Skeletal muscle tissue (tissue), 4 donors: ENCODE data around the gene RGS3. TPM values are rescaled to one million over a fixed set of nuclear protein-coding genes. Genes with fewer than 3 reads are reported as not detected.

Experiments used
- H3K27ac ChIP-seq: one replicate; pipeline ENCODE4 v1.7.0; 2013; ENCODE audit warnings: mild to moderate bottlenecking, low read depth, low read length, inconsistent platforms
- H3K27me3 ChIP-seq, 3 donors: one replicate each; pipeline ENCODE4 v1.7.0; 2013; ENCODE audit warnings: low read length in 3 of 3; ENCODE audit not compliant: control insufficient read depth in 3 of 3, insufficient read depth in 3 of 3
- H3K36me3 ChIP-seq, 3 donors: one replicate each; pipeline ENCODE4 v1.7.0; 2013; ENCODE audit warnings: low read length in 3 of 3; ENCODE audit not compliant: control insufficient read depth in 3 of 3, insufficient read depth in 3 of 3
- H3K4me1 ChIP-seq, 3 donors: one replicate each; pipeline ENCODE4 v1.7.0; 2013; ENCODE audit warnings: low read length in 3 of 3, mild to moderate bottlenecking in 3 of 3; ENCODE audit not compliant: control insufficient read depth in 3 of 3, insufficient read depth in 3 of 3
- H3K4me3 ChIP-seq, 3 donors: one replicate each; pipeline ENCODE4 v1.7.0; 2013; ENCODE audit warnings: low read length in 3 of 3
- H3K9ac ChIP-seq, 3 donors: one replicate each; pipeline ENCODE4 v1.7.0; 2013; ENCODE audit warnings: low read length in 3 of 3, mild to moderate bottlenecking in 3 of 3, moderate library complexity in 2 of 3, low read depth in 1 of 3
- H3K9me3 ChIP-seq, 3 donors: one replicate each; pipeline ENCODE4 v1.7.0; 2013; ENCODE audit warnings: low read length in 3 of 3; ENCODE audit not compliant: control insufficient read depth in 3 of 3
- total RNA-seq: library from RNA; depleted of rRNA; stranded (reverse); fragments of >200 nt; gene quantifications from one replicate; pipeline ENCODE4 v1.2.3, GENCODE V29; 2014
- donor health status: Osteomylitis.

Gene RGS3
- total RNA-seq, 1 donor from 2014 or later = 48.0 TPM

- peaks cover 29 to 48% (median 45%) of the 10 kb centered on the region in 3 donors for H3K4me1 ChIP-seq
- no peaks in the 10 kb centered on the region for H3K27me3 ChIP-seq
- H3K9ac ChIP-seq = peak overlapping the region in 1 of 3 donors; percentile 33
- no peak overlapping the region for H3K27ac ChIP-seq
- H3K36me3 ChIP-seq = peaks cover 6 to 43% (median 10%) of the 10 kb centered on the region in 3 donors
- H3K9me3 ChIP-seq = no peaks in the 10 kb centered on the region
- H3K4me3 ChIP-seq = no peak overlapping the region
These were observed 122.0 kb downstream of the RGS3 start for GRCh38 chr9:113585555-113585954.

- H3K9me3 ChIP-seq = no peaks in the 10 kb centered on the region
- H3K4me1 ChIP-seq = peaks cover 28 to 49% (median 44%) of the 10 kb centered on the region in 3 donors
- H3K4me3 ChIP-seq = no peak overlapping the region
- no peak overlapping the region for H3K27ac ChIP-seq
- peak overlapping the region in 2 of 3 donors; percentile 43 to 60 for H3K9ac ChIP-seq
- no peaks in the 10 kb centered on the region for H3K27me3 ChIP-seq
- H3K36me3 ChIP-seq = peaks cover 6 to 43% (median 10%) of the 10 kb centered on the region in 3 donors
These were observed 124.0 kb downstream of the RGS3 start for GRCh38 chr9:113587471-113588031.

GRCh38 chr9:113588242-113588810 is 124.8 kb downstream of the RGS3 start:
- H3K27me3 ChIP-seq = no peaks in the 10 kb centered on the region
- no peak overlapping the region for H3K4me3 ChIP-seq
- H3K27ac ChIP-seq = peak overlapping the region; percentile 38
- peaks cover 32 to 50% (median 44%) of the 10 kb centered on the region in 3 donors for H3K4me1 ChIP-seq
- peaks cover 6 to 41% (median 10%) of the 10 kb centered on the region in 3 donors for H3K36me3 ChIP-seq
- no peaks in the 10 kb centered on the region for H3K9me3 ChIP-seq
- peak overlapping the region in 1 of 3 donors; percentile 60 for H3K9ac ChIP-seq

- Histone ChIP-seq H3K9me3 (no peaks in the 10 kb centered on the region), H3K36me3 (peaks cover 2 to 35% (median 8%) of the 10 kb centered on the region in 3 donors), H3K4me3 (no peak overlapping the region), H3K4me1 (peaks cover 36 to 56% (median 50%) of the 10 kb centered on the region in 3 donors), H3K27ac (peak overlapping the region; percentile 54), H3K27me3 (no peaks in the 10 kb centered on the region), H3K9ac (peak overlapping the region in 2 of 3 donors; percentile 13 to 42)
These were observed 125.4 kb downstream of the RGS3 start for GRCh38 chr9:113588936-113589335.

GRCh38 chr9:113589407-113589806 is 125.9 kb downstream of the RGS3 start:
- Histone ChIP-seq H3K36me3 (peaks cover 0 to 33% (median 6%) of the 10 kb centered on the region in 3 donors), H3K27me3 (no peaks in the 10 kb centered on the region), H3K9me3 (no peaks in the 10 kb centered on the region), H3K4me3 (no peak overlapping the region), H3K4me1 (peaks cover 40 to 60% (median 55%) of the 10 kb centered on the region in 3 donors), H3K27ac (peak overlapping the region; percentile 54), H3K9ac (peak overlapping the region in 2 of 3 donors; percentile 13 to 42)

GRCh38 chr9:113589890-113590289 is 126.4 kb downstream of the RGS3 start:
- Histone ChIP-seq H3K4me1 (peaks cover 45 to 65% (median 60%) of the 10 kb centered on the region in 3 donors), H3K36me3 (peaks cover 2 to 33% (median 3%) of the 10 kb centered on the region in 3 donors), H3K9ac (peak overlapping the region in 1 of 3 donors; percentile 42), H3K27me3 (no peaks in the 10 kb centered on the region), H3K9me3 (no peaks in the 10 kb centered on the region), H3K27ac (no peak overlapping the region), H3K4me3 (no peak overlapping the region)

GRCh38 chr9:113590389-113590788 is 126.9 kb downstream of the RGS3 start:
- Histone ChIP-seq H3K36me3 (peaks cover 2 to 33% (median 3%) of the 10 kb centered on the region in 3 donors), H3K9ac (no peak overlapping the region), H3K27me3 (no peaks in the 10 kb centered on the region), H3K9me3 (no peaks in the 10 kb centered on the region), H3K4me1 (peaks cover 50 to 70% (median 65%) of the 10 kb centered on the region in 3 donors), H3K4me3 (no peak overlapping the region), H3K27ac (no peak overlapping the region)

- H3K4me1 ChIP-seq = peaks cover 57 to 73% (median 66%) of the 10 kb centered on the region in 3 donors
- peak overlapping the region; percentile 47 for H3K27ac ChIP-seq
- peak overlapping the region in 1 of 3 donors; percentile 62 for H3K9ac ChIP-seq
These were observed 127.7 kb downstream of the RGS3 start for GRCh38 chr9:113590991-113591898.

GRCh38 chr9:113591899-113592625 is 128.5 kb downstream of the RGS3 start:
- Histone ChIP-seq H3K9ac (peak overlapping the region in 1 of 3 donors; percentile 50), H3K4me3 (no peak overlapping the region), H3K27ac (peak overlapping the region; percentile 47), H3K9me3 (no peaks in the 10 kb centered on the region), H3K36me3 (peaks cover 11 to 37% (median 16%) of the 10 kb centered on the region in 3 donors), H3K4me1 (peaks cover 58 to 72% (median 59%) of the 10 kb centered on the region in 3 donors), H3K27me3 (no peaks in the 10 kb centered on the region)

More at GRCh38 chr9:113590991-113591898, 127.7 kb downstream of the RGS3 start:
- Histone ChIP-seq H3K9me3 (no peaks in the 10 kb centered on the region), H3K27me3 (no peaks in the 10 kb centered on the region), H3K36me3 (peaks cover 3 to 34% (median 8%) of the 10 kb centered on the region in 3 donors), H3K4me3 (no peak overlapping the region)
